GM18870 (cell line): ENCODE measurements around the gene PRLR.
"Not testable (repeated sequence)": the region's sequence is repeated elsewhere in the genome, so short reads cannot be mapped to it uniquely, and the experiment has no call there.

Source experiments
- ATAC-seq: cut with Tn5 transposase; IDR thresholded peaks from one replicate; pipeline ENCODE4 v1.9.1; 2021; ENCODE audit warnings: moderate library complexity; ENCODE audit not compliant: unreplicated experiment

The PRLR gene

DNA sequence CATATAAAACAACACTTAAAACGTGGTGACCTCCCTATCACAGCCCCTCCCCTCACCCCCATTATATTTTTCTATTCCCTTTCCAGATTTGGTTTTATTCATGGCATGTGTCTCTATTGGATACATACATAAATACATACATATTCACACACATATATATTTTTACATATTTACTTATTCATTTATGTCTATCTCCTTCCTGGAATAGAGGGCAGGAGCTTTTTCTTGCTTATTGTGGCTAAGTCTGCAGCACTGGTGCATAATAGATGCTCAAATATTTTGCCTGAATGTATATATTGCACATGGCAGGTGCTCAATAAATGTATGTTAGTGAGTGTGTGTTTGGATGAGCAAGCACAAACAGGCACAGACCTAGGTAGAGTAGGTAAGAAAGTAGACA lies 185.0 kb downstream of the PRLR start:
- no peak for ATAC-seq

- ATAC-seq = no peak
Measured at GRCh38 chr5:35044649-35045048, 185.6 kb downstream of the PRLR start.

DNA sequence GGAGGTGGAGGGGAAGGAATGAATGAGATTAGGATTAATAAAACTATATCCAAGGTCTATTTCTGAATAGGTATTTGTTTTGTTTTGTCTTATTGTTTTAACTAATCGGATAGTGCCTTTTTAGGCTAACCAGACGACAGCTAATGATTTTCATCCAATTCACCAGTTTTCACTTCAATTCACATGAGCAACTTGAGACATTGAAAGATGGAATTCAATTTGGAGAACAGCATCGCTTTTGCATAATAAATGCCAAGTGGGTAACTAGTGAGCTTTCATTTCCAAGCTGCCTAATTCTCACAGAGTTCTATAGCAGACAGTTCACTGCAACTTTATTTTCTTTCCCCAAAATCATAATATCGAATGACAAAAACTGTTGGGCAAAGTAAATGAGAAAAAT lies 187.5 kb downstream of the PRLR start:
- ATAC-seq = no peak

DNA sequence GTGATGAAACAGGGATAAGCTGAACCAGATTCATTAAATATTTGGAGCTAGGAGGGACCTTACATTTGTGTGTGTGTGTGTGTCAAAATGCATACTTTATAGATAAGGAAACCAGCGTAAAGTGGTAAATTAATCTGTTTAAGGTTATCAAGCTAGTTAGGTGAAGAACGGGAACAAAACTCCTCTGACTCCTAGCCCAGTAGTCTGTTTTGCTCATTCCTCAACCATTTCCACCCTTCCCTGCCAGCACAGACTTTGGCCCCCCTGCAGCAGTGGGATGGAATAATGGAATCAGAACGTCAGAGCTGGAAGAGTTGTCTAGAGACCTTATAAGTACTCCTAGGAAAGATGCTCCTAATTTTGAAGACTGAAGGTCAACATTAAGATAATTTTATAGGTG lies 189.0 kb downstream of the PRLR start:
- ATAC-seq = no peak

- ATAC-seq = no peak
Measured at GRCh38 chr5:35038891-35039290, 191.4 kb downstream of the PRLR start.

DNA sequence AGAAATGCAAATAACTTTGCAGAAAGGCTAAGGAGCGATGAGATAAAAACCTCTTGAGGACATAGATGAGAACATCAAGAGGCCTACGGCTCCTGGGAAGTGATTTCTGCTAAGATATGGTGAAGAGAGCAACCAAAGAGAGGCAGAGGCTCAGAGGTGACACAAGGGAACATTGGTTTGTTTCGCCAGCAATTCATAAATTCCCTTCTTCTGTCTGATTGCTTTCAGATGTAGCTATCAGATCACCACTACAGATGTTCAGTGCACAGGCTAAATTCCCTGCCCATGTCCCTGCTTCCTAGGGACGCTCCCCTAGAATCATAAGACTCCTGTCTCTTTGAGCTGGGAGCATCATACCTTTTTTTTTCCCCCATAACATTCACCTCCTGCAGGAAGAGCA lies 193.8 kb downstream of the PRLR start:
- no peak for ATAC-seq

DNA sequence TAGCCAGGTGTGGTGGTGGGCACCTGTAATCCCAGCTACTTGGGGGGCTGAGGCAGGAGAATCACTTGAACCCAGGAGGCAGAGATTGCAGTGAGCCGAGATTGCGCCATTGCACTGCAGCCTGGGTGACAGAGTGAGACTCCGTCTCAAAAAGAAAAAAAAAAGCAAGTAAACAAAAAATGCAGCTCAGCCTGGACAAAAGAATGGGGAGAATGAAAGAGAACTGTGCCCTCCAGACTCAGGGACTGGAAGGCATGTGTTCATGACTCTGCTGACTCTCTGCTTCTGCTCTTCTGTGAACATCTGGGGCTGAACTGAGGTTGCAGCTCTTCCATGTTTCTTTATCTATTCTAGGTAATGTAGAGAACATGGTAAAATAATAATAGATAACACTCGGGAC lies 194.4 kb downstream of the PRLR start:
- ATAC-seq = not testable (repeated sequence)

- ATAC-seq = no peak
Measured at GRCh38 chr5:35035271-35035670, 195.0 kb downstream of the PRLR start.

GRCh38 chr5:35032356-35032755 lies 197.9 kb downstream of the PRLR start:
- ATAC-seq = no peak

DNA sequence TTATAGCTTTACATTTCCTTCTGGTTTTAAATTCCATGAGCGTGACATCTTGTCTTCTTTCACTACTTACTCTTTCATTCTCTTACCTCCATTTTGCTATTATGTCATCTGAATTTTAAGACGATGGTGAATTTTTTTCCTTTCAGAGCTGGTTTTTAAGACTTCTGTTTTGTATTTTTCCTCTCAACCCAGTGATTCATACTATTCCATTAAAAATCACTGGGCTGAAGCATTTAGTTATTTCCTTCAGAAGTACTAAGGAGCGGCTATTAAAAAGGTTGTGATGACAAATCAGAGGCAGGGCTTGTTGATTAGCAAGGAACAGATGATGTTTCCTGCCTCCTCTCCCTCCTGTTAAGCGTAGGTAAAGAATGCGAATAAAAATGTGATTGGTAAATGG lies 199.0 kb downstream of the PRLR start:
- no peak for ATAC-seq

DNA sequence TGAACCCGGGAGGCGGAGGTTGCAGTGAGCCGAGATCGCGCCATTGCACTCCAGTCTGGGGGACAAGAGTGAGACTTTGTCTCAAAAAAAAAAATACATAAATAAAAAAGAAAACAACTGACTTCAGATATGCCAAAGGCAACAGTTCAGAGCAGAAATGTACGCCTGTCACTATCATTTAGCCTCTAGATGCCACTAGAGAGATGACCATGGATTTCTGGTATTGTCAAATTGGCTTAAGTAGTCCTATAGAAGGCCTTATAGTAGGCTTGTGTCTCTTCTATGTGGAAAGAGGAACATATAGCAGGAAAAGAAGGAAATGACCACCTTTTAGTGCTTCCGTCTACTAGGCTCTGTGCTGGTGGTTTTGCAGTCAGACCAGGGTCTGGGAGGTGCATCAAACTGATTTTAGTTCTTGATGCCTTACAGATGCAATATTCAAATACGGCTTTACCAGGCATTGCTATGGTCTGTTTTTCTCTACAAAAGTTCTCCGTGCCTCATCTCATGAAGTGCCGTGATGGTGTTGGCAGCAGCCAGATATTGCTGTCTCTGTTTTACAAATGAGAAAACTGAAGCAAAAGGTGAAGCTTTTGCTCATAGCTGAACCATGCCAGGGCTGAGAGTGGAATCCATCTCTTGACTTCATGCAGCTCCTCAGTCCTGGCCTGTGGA lies 199.7 kb downstream of the PRLR start:
- ATAC-seq = no peak

GRCh38 chr5:35029333-35029732 lies 201.0 kb downstream of the PRLR start:
- ATAC-seq = no peak

DNA sequence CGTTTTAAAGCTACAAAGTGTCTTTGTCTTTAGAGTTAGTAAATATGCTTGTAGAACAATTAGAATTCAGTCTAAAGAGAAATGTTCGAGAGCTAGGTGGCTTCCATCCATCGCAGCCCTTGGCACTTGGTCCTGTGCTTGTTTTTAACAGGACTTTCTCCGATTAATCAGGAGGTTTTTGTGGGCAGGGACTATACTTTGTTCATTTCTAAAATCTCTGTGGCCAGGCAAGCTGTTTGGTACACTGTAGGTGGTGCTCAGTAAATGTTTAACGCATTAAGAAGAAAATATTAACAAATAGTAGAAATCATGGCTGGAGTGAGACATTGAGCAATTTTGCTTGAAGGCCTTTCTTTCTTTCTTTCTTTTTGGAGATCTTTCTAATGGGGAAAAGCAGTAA lies 203.3 kb downstream of the PRLR start:
- no peak for ATAC-seq

DNA sequence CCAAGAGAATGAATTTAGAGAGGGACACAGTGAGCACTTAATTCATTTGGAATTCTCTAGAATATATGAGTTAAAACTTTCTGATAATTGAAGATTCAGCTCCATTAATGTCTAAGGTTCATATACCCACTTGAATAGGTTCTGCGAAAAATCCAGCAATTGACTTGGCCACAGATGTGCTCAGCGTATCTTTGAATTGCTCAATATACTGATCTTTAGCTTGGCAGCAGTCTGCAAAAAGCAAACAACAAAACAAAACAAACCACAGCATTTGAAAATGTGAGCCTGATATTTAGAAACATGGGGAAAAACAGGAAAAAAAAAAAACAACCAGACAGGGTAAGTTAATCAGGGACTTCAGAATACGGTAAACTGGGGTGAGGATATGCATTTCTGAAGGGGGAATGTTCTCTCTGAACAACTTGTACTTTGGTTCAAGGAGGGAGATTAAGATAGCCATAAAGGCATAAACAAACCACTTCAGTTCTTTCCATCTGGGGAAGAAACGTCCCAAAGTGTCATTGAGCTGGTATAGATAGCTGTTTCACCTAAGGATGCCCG lies 203.9 kb downstream of the PRLR start:
- ATAC-seq = no peak

- no peak for ATAC-seq
Measured at GRCh38 chr5:35024911-35025510, 205.3 kb downstream of the PRLR start.

DNA sequence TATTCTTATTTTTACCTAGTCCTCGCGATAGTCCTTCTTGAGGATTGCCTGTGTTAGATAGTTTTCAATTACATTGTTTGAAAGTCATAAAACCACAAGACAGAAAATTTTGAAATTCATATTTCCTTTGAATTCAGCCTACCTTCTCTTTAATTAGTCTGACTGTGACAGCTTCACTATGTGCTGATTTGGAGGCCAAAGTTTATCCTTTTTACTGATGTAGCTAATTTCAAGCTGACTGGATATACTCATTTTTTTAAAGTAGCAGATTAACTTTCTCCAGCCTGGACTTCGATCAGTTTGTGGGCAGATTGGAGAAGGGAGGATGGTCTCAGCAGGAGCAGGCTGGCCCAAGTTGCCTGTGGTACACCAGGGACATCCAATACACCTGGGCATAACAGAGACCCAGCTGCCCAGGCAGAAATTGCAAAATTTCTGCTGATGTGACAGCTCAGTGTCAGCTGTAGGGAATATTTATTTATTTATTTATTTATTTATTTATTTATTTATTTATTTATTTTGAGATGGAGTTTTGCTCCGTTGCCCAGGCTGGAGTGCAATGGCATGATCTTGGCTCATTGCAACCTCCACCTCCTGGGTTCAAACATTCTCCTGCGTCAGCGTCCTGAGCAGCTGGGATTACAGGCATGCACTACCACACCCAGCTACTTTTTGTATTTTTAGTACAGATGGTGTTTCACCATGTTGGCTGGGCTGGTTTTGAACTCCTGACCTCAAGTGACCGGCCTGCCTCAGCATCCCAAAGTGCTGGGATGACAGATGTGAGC lies 206.7 kb downstream of the PRLR start:
- no peak for ATAC-seq

DNA sequence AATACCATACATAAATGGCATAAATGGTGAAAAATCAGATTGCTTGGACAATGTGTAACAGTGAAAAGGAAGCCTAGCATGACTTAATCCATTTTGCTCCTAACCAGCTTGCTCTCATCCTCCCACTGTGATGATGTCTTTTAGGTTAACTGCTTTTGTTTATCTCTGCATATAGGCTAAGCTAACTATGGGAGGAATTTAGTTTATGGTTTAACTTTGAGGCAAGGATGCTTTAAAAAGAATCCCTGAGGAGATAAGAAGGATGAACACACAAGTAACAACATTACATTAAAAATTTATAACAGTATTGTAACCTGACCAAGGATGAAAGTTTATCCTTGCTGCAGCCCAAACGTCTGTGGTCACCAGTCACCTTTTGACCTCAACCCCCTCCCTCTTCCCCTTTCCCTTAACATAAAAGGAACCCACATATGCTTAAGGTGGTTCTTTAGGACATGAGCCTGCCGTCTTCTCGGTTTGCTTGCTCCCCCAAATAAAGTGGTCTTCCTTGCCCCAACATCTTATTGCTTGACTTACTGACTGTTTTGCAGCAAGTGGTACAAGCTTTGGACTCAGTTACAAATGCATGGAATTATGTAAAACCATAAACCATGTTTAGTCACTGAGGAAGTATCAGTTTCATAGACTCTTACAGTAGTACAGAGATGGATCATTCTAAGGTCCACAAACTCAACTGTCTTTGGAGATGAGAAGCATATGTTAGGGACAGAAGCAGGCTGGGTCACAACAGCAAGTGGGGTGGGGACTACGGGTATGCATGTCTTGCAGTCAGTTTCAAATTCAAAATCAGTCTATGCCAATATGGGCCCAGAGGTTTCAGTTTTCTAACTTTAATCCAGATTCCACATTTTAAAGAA lies 213.9 kb downstream of the PRLR start:
- peak; percentile 96 for ATAC-seq

DNA sequence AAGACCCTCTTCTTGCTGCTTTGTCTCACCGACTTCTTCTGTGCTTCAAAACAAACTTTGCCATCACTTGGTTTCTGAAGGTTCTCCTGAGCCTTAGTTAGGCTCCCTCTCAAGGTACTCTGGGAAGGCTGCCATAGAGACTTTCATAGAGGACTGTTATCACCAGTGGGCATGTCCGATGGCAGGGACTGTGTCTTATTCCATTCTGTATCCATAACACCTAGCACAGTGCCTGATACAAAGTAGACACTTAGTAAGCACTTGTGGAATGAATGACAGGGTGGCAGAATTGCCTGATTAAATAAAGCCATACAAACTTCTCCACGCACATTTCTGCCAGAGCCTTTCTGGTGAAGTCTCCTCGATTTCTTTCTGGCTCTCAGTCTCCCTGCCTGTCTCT lies 215.2 kb downstream of the PRLR start:
- ATAC-seq = no peak

GRCh38 chr5:35012796-35013195 lies 217.5 kb downstream of the PRLR start:
- no peak for ATAC-seq

DNA sequence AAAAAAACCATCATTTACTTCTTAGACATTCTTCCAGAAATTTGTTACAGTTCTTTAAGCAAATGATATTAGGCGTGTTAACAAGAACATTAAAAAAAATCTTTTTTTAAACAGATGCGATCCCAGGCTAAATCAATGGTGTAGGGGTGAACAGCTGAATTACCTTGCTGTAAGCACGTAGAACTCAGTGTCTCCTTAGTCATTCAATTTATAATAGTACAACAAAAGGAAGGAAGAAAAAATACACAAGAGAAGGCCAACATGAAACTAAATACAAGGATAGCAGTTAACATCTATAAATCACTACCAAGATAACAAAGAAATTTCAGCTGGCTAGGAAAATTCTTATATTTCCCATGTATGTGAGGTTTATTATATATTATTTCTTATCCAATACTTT lies 217.9 kb downstream of the PRLR start:
- no peak for ATAC-seq

DNA sequence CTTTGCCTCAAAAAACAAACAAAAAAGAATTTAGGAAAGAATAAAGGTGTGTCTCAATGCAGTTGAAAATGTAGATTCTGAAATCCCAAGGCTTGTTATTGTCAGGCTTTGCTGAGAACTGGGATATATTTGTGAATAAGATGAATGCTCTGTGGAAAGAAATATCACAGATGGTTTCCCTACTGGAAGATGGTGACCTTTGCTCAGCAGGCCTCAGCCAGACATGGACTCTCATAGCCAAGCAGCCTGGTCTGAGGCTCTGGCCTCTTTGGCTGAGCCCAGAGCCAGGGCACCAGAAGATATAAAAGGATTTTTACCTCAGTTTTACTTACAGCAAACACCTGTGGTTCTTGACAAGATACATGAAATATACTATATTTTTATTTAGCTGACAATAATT lies 219.6 kb downstream of the PRLR start:
- no peak for ATAC-seq
